Osteocyte (in vitro differentiated cells): ENCODE results near the gene MSX2. TPM values are rescaled to one million over a fixed set of nuclear protein-coding genes. Genes with fewer than 3 reads are reported as not detected.

ENCODE experiments used
- DNase-seq: peaks from one replicate; pipeline ENCODE4 v3.0.0; 2021; ENCODE audit warnings: mixed read lengths; ENCODE audit not compliant: unreplicated experiment; ENCODE audit errors: extremely low spot score
- H3K27ac Mint-ChIP-seq: one replicate; pipeline ENCODE4 v1.8.0; 2021; ENCODE audit warnings: mild to moderate bottlenecking, mixed read lengths; ENCODE audit not compliant: unreplicated experiment
- H3K27me3 Mint-ChIP-seq: one replicate; pipeline ENCODE4 v1.8.0; 2021; ENCODE audit warnings: mixed read lengths; ENCODE audit not compliant: unreplicated experiment
- H3K36me3 Mint-ChIP-seq: one replicate; pipeline ENCODE4 v1.8.0; 2021; ENCODE audit warnings: mixed read lengths; ENCODE audit not compliant: unreplicated experiment
- H3K4me1 Mint-ChIP-seq: one replicate; pipeline ENCODE4 v1.8.0; 2021; ENCODE audit warnings: mixed read lengths; ENCODE audit not compliant: unreplicated experiment
- H3K4me3 Mint-ChIP-seq: one replicate; pipeline ENCODE4 v1.8.0; 2021; ENCODE audit warnings: mild to moderate bottlenecking, moderate library complexity, mixed read lengths; ENCODE audit not compliant: unreplicated experiment
- H3K9me3 Mint-ChIP-seq: one replicate; pipeline ENCODE4 v1.8.0; 2021; ENCODE audit warnings: mixed read lengths; ENCODE audit not compliant: unreplicated experiment
- total RNA-seq: library from RNA; stranded (reverse); gene quantifications from 2 replicates; pipeline ENCODE4 v1.2.1, GENCODE V29; 2021
- TF ChIP-seq, protein P1 (sequence below): fragments of 200-600 bp; sonication (generic); IDR thresholded peaks from 2 replicates; pipeline ENCODE4 v1.5.0; 2021; ENCODE audit warnings: antibody characterized with exemption, mild to moderate bottlenecking, moderate library complexity

The MSX2 gene
- total RNA-seq, 1 donor from 2014 or later: 31.9 TPM

- Mint-ChIP-seq H3K4me1 (peaks cover 52% of the 10 kb centered on the region), H3K36me3 (peaks cover 34% of the 10 kb centered on the region), H3K4me3 (peak overlapping the region; percentile 81), H3K27me3 (peaks cover 8% of the 10 kb centered on the region), H3K9me3 (no peaks in the 10 kb centered on the region), H3K27ac (peak overlapping the region; percentile 17)
- DNase-seq: no peak
- TF ChIP-seq, protein P1, sequence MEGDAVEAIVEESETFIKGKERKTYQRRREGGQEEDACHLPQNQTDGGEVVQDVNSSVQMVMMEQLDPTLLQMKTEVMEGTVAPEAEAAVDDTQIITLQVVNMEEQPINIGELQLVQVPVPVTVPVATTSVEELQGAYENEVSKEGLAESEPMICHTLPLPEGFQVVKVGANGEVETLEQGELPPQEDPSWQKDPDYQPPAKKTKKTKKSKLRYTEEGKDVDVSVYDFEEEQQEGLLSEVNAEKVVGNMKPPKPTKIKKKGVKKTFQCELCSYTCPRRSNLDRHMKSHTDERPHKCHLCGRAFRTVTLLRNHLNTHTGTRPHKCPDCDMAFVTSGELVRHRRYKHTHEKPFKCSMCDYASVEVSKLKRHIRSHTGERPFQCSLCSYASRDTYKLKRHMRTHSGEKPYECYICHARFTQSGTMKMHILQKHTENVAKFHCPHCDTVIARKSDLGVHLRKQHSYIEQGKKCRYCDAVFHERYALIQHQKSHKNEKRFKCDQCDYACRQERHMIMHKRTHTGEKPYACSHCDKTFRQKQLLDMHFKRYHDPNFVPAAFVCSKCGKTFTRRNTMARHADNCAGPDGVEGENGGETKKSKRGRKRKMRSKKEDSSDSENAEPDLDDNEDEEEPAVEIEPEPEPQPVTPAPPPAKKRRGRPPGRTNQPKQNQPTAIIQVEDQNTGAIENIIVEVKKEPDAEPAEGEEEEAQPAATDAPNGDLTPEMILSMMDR: no peak
These were observed 2.8 kb downstream of the MSX2 start for GRCh38 chr5:174726916-174727793.

GRCh38 chr5:174727794-174728680 is 3.7 kb downstream of the MSX2 start:
- Mint-ChIP-seq H3K27ac (no peak overlapping the region), H3K4me3 (peak overlapping the region; percentile 81), H3K9me3 (no peaks in the 10 kb centered on the region), H3K27me3 (no peaks in the 10 kb centered on the region), H3K36me3 (peaks cover 34% of the 10 kb centered on the region), H3K4me1 (peaks cover 52% of the 10 kb centered on the region)
- TF ChIP-seq, protein P1: no peak
- no peak for DNase-seq

- no peaks in the 10 kb centered on the region for H3K27me3 Mint-ChIP-seq
- no peak for DNase-seq
- H3K27ac Mint-ChIP-seq: no peak overlapping the region
- H3K4me3 Mint-ChIP-seq: peak overlapping the region; percentile 9
- no peaks in the 10 kb centered on the region for H3K9me3 Mint-ChIP-seq
- H3K4me1 Mint-ChIP-seq: peaks cover 42% of the 10 kb centered on the region
- TF ChIP-seq, protein P1: no peak
- H3K36me3 Mint-ChIP-seq: peaks cover 34% of the 10 kb centered on the region
These were observed 4.8 kb downstream of the MSX2 start for GRCh38 chr5:174729075-174729680.

- DNase-seq: no peak
- H3K27ac Mint-ChIP-seq: no peak overlapping the region
- H3K9me3 Mint-ChIP-seq: no peaks in the 10 kb centered on the region
- H3K36me3 Mint-ChIP-seq: peaks cover 31% of the 10 kb centered on the region
- TF ChIP-seq, protein P1: no peak
- peaks cover 54% of the 10 kb centered on the region for H3K4me1 Mint-ChIP-seq
- H3K4me3 Mint-ChIP-seq: peak overlapping the region; percentile 44
- H3K27me3 Mint-ChIP-seq: peaks cover 15% of the 10 kb centered on the region
These were observed 7.0 kb downstream of the MSX2 start for GRCh38 chr5:174731214-174732035.
